HG02571 (cell line): ENCODE results near the gene AKAP13.
"Not testable (repeated sequence)": the region's sequence is repeated elsewhere in the genome, so short reads cannot be mapped to it uniquely, and the experiment has no call there.

Experiments
- ATAC-seq: cut with Tn5 transposase; IDR thresholded peaks from one replicate; pipeline ENCODE4 v1.9.1; 2021; ENCODE audit warnings: mild to moderate bottlenecking, moderate library complexity; ENCODE audit not compliant: unreplicated experiment

The AKAP13 gene

DNA sequence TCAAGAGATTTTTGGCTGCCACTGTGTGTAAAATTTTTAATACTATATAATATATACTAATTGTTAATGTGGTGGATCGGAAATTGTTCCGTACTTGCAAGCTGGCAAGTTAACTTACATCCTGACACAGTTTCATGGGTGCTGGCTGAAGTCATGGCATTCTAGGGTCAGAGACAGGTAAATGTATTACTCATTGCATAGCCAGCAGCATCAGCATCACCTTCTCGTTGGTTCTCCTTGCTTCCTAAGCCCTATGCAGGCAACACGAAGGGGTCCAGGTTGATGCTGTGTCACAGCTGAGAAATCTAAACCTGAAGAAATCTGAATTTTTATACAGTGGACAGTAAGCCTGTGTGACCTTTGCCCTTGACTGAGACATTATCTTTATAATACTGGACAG is 251.6 kb downstream of the AKAP13 start:
- no peak for ATAC-seq

DNA sequence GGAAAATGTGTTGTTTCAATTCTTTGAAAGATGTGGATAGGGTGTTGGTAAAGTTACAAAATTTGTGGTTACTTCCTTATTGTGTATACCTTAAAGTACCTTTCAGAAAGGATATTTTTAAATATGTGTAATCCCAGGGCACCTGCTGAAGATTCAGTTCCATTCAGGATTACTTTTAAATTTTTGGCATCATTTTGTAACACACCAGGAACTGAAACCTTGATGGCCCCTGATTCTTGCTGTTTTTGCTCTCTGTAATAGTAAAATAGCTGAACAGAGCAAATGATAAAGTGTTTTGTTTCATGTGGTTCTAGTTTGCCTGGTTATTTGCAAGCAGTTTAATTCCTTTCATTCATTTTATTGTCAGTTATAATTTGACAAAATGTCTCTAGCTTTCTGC is 253.5 kb downstream of the AKAP13 start:
- ATAC-seq: no peak

DNA sequence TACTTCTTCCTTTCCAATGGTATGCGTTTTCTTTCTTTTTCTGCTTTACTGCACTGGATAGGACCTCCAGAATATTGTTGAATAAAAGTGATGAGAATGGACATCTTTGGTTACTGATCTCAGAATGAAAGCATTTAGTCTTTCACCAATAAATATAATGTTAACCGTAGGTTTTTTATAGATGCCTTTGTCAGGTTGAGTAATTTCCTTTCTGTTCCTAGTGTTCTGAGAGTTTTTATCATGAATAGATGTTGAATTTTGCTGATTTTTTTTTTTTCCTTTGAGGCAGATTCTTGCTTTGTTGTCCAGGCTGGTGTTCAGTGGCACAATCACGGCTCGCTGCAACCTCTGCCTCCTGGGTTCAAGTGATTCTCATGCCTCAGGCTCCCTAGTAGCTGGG is 255.9 kb downstream of the AKAP13 start:
- no peak for ATAC-seq

DNA sequence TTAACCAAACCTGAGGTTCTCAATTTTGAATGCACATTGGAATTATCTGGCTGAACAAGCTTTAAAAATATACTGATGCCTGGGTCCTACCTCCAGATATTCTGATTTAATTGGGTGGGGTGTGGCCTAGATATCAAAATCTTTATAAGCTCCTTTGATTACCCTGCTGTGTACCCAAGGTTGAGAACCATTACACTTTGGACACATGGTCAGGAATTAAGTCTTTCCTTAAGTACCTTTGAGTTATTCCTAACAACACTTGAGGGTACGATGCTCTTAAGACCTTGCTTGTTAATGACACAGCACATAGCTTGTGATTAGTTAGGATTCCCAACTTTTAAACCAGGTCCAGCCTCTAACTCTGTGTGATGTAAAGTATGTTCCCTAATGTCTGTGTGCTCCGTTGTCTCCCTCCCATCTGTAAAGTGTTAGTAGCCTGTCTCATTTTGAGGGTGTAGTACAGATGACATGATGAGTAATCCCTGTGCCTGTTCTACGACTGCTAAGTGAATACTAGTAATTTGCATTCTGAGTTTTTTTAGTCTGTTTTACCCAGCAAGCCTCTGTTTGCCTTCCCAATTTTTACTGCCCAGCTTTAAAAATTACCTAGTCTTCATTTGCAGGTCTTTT is 259.5 kb downstream of the AKAP13 start:
- peak; percentile 77 for ATAC-seq

DNA sequence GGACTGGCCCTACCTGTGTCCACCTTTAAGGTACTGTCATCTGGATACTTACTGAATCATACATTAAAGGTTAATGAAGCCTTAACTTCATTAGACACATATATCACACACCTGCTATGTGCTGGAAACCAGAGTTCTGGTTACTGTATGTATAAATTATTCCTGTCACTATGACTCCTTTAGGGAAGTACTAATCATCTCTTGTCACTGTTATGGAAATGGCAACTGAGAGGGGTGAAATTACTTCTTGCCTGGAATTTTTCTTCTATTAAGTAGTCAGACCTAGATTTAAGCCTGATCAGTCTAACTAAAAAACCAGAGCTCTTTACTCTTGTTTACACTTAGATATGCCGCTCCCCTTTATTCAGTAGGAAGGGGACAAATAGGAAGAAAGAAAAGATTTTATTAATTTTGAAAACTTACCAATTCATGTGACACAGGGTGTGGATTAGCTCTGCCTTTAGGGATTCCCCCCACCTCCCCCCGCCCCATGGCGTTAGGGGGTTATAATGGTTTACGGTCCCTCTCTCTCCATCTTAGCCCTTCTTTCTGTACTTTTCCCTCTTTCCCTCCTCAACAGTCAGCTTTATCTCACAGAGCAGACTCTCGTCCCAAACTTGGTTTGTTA is 261.8 kb downstream of the AKAP13 start:
- no peak for ATAC-seq

DNA sequence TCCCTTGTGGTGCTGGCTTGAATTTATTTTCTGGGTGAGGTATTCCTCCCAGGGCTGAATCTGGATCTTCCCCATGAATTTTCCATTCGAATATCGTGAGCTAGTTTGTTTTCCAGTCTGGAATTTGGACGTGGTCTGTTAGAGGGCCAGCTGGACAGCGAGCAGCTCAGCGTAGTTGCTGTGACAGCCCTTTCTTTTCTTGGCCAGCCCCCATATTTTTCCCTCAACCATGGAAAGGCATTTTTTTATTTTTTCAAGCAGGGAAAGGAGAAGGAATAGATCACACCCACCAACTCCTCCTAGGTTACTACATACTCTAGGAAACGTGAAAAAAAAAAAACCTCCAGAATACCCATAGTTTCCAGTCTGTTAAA is 262.3 kb downstream of the AKAP13 start:
- no peak for ATAC-seq

GRCh38 chr15:85646538-85647091 is 266.2 kb downstream of the AKAP13 start:
- peak; percentile 68 for ATAC-seq

GRCh38 chr15:85649372-85649771 is 269.0 kb downstream of the AKAP13 start:
- ATAC-seq: no peak

- no peak for ATAC-seq
These were observed 271.1 kb downstream of the AKAP13 start for GRCh38 chr15:85651548-85651947.

GRCh38 chr15:85652457-85652856 is 272.1 kb downstream of the AKAP13 start:
- no peak for ATAC-seq

- ATAC-seq: no peak
These were observed 276.7 kb downstream of the AKAP13 start for GRCh38 chr15:85657132-85657531.

GRCh38 chr15:85658816-85659215 is 278.4 kb downstream of the AKAP13 start:
- ATAC-seq: no peak

DNA sequence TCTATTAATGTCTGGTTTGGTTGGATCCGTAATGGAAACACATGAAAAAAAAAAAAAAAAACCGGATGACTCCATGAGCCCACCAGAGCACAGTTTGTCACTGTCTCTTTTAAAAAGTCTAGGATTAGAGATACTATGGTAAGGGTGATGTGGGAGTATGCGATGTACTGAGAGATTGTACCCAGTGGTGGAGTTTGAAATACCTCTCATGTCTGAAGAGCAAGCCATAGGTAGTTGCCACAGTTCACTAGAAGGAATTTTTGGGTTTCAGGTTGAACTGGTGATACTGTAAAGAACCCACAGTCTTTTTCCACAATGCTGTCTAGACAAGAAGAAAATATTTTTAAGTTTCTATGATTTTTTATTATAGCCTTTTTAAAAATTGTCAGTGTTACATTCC is 281.5 kb downstream of the AKAP13 start:
- no peak for ATAC-seq

- ATAC-seq: not testable (repeated sequence)
These were observed 285.3 kb downstream of the AKAP13 start for GRCh38 chr15:85665677-85666076.

DNA sequence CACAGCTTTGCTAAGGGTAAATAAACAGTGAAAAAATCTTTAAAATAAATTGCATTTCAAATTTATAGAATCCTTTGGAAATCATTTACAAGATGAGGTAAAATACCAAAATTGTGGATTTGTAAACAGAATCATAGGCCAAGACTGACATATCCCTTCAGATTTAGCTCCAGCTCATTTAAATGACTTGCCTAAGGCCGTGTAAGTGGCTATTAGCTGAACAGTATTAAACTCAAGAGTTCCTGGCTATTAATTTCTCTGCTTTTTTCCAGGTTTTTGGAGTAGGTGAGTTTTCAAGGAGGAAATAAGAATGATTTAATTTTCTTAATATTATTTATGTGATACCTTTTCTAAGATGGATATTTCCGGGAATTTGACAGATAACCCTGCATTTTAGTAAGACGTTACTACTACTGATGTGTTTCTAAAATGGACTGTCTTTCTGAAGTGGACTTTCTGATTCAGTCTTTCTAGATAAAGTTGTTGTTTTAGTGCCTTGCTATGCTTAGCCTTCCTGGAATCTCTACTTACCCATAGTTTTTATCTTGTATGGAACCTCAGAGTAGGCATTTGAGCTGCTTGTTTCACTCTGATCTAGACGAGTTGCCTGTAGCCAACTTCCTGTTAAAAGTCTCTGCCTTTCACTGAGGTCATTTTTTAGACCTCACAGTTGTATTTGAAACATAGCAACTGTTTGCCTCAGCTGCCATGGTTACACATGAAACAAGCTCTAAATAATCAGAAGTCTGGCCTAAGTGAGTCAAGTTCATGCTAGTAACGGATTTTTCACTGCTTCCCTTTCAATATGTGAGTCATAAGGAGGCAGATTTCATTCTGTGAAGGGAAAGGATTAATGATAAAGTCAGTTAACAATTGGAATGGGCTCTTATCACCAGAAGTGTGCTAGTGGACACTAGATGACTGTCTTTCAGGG is 287.4 kb downstream of the AKAP13 start:
- ATAC-seq: peak; percentile 90

DNA sequence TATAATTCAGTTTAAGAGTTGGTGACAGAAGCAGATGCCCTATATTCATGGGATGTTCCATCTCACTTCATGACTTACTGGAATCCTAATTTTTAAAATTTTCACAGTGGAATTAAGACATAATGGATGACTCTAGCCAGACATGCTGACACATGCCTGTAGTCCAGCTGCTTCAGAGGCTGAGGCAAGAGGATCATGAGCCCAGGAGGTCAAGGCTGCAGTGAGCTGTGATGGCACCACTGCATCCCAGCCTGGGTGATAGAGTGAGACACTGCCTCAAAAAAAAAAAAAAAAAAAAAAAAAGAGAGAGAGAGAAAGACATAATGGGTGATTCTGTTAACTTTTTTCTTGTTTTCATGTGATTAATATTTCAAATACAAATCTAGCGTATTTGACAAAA is 290.8 kb downstream of the AKAP13 start:
- ATAC-seq: no peak

- ATAC-seq: no peak
These were observed 292.1 kb downstream of the AKAP13 start for GRCh38 chr15:85672332-85673084.

DNA sequence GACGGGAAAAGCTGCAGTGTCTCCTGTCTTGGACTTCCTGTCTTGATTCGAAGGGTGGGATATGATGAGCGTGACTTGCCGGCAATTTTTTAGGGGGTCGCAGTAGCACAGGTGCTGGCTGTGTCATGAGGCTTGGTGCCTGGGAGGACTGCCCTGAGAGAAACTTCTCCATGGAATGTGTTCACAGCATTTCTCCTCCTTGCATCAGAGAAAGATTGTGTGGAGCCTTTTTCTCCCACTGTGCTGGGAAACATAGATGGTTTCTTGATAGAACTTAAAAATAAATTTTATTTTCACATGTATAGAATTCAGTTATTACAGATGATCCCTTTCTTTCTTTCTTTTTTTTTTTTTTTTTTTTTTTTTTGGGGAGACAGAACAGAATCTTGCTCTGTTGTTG is 292.9 kb downstream of the AKAP13 start:
- no peak for ATAC-seq

DNA sequence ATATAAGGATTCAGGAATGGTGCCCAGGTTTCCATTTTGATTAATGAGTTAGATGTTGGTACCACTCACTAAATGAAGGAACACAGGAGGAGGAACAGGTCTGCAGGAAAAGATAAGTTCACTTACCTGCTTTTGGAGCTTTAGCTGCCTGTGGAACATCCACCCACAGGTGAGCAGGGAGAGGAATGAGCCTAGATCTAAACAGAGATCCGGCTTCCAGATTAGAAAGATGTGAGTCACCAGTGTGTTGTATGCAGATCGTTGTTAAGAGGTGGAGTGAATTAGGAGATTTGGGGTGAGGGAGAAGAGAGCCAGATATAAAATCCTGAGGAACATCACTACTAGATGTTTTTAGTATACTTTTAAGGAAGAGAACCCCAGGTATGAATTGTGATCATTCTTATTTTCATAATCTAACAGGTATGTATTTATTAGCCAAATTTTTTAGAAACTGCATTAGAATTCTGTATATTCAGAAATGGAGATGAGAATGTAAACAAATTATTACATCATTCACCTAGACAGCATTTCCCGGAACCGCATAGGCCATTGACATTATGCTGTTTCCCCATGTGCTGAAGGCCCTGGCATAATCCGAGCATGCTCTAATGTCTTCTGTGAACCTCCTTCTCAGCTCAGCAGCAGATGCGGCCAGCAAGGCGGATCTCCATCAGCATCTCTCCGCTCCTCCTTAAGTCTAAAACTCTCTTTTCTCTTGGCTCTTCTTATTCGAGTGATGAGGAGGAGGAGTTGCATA is 296.1 kb downstream of the AKAP13 start:
- no peak for ATAC-seq

GRCh38 chr15:85679231-85679630 is 298.8 kb downstream of the AKAP13 start:
- no peak for ATAC-seq
